C4-2B (cell line): ENCODE results near the gene MRPS35.

Experiments used
- H3K27ac ChIP-seq: fragments of 450-650 bp; 2 replicates; pipeline ENCODE4 v1.5.1; 2017
- ZFX ChIP-seq: fragments of 450-650 bp; IDR thresholded peaks from 2 replicates; pipeline ENCODE4 v1.6.1; 2017
- TF ChIP-seq, protein P1 (sequence below): fragments of 450-650 bp; conservative IDR thresholded peaks from 2 replicates; pipeline ENCODE4 v1.5.1; 2017; ENCODE audit warnings: mild to moderate bottlenecking

The MRPS35 gene

DNA sequence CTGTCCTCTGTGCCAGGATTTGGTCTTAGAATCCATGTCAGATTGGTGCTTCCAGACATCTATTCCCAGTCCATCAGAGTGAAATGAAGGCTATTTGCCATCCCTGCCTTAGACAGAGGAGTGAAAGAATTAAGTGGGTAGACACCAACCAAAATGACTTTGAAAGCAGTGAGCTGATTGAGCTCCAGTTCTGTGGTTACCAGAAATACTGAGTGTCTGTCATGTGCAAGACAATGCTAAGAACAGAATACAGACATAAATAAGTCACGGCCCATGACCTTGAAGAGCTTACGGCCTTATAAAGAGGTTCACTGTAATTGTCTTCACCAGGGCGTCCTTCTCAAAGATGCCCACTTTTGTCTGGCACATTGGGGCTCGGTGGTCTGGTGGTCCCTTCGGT, 91.0 kb downstream of the MRPS35 start:
- no peak overlapping the region for H3K27ac ChIP-seq
- no peak for TF ChIP-seq ZFX
- TF ChIP-seq, protein P1, sequence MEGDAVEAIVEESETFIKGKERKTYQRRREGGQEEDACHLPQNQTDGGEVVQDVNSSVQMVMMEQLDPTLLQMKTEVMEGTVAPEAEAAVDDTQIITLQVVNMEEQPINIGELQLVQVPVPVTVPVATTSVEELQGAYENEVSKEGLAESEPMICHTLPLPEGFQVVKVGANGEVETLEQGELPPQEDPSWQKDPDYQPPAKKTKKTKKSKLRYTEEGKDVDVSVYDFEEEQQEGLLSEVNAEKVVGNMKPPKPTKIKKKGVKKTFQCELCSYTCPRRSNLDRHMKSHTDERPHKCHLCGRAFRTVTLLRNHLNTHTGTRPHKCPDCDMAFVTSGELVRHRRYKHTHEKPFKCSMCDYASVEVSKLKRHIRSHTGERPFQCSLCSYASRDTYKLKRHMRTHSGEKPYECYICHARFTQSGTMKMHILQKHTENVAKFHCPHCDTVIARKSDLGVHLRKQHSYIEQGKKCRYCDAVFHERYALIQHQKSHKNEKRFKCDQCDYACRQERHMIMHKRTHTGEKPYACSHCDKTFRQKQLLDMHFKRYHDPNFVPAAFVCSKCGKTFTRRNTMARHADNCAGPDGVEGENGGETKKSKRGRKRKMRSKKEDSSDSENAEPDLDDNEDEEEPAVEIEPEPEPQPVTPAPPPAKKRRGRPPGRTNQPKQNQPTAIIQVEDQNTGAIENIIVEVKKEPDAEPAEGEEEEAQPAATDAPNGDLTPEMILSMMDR: no peak

DNA sequence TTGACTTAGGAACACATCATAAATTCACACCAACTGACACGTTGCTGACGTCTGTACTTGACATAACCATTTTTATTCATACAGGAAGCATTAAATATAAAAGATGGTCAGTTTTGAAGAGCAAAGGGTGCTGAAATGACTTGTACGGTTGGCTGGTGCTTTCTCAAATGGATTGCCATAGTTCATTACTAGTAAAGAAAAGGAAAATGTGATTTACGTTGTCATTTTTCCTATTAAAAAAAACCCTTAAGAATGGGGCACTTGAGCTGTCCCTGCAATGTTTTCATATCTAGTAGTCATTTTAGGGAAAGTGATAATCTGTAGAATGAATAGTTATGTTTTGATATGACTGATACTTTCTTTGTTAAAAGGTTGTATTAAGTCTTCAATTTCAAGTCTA, 91.9 kb downstream of the MRPS35 start:
- TF ChIP-seq, protein P1: no peak
- no peak for TF ChIP-seq ZFX
- H3K27ac ChIP-seq: no peak overlapping the region

DNA sequence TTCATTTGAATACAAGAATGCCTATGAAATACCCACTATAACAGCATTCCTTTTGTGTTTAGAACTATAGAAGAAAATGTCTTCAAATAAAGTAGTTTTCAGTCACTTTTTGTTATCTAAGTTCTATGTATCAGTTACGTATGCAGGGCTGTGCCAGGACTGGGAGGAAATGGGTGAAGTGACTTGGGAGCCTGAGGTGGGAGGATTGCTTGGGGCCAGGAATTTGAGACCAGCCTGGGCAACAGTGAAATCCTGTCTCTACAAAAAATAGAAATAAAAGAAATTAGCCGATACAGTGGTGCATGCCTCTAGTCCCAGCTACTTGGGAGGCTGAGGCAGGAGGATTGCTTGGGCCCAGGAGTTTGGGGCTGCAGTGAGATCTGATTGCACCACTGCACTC, 92.3 kb downstream of the MRPS35 start:
- no peak overlapping the region for H3K27ac ChIP-seq
- TF ChIP-seq, protein P1: no peak
- no peak for TF ChIP-seq ZFX

DNA sequence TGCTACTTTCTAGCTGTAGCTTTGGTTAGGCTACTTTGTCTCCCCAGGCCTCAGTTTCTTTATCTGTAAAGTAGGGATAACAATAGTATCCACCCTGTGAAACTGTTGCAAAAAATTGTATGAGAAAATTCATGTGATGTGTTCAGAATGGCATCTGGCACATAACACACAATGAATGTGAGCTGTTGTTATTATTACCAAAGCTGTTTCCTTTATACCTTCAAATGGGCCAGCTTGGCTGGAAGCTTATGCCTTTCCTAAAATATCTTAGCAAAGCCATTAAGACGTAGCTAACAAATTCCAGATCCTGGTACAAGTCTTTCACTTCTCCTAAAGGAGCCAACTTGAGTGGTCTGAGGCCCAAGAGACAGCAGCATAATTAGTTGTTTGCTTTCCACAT, 94.6 kb downstream of the MRPS35 start:
- H3K27ac ChIP-seq: no peak overlapping the region
- TF ChIP-seq, protein P1: no peak
- no peak for TF ChIP-seq ZFX
